Ovary (tissue), 9 donors: Measurements from ENCODE around the gene KANK2. TPM values are rescaled to one million over a fixed set of nuclear protein-coding genes. Genes with fewer than 3 reads are reported as not detected.

ENCODE experiments used
- DNase-seq, 5 donors: peaks; one replicate each; pipeline ENCODE4 v3.0.0-alpha.2; 2019 to 2020
- H3K27ac ChIP-seq, 2 donors: fragments of 200-600 bp; one replicate each; pipeline versions ENCODE4 v1.5.1 to v1.8.0; 2019 to 2022
- H3K27me3 ChIP-seq: fragments of 200-600 bp; one replicate; pipeline ENCODE4 v1.8.0; 2022
- H3K36me3 ChIP-seq: fragments of 200-600 bp; sonication (generic); one replicate; pipeline ENCODE4 v1.5.1; 2019
- H3K4me1 ChIP-seq: one replicate; pipeline ENCODE4 v1.8.1; 2013; ENCODE audit warnings: mild to moderate bottlenecking, moderate library complexity; ENCODE audit not compliant: insufficient read depth
- H3K4me3 ChIP-seq: fragments of 200-600 bp; sonication (generic); one replicate; pipeline ENCODE4 v1.5.1; 2017
- H3K9me3 ChIP-seq, 2 donors: fragments of 200-600 bp in 1 of 2; sonication (generic) in 1 of 2; one replicate each; pipeline versions ENCODE4 v1.5.1 to v1.8.1; 2013 to 2019; ENCODE audit warnings: mild to moderate bottlenecking in 1 of 2, moderate library complexity in 1 of 2
- EP300 ChIP-seq: sonication (generic); formaldehyde crosslinking; IDR thresholded peaks from one replicate; pipeline ENCODE4 v1.6.1; 2017; ENCODE audit warnings: antibody characterized with exemption
- POLR2A ChIP-seq: fragments of 450-650 bp; IDR thresholded peaks from one replicate; pipeline ENCODE4 v1.6.1; 2017; ENCODE audit warnings: antibody characterized with exemption, mild to moderate bottlenecking, moderate library complexity
- WGBS, 3 donors: extraction: QIAGEN DNeasy Blood & Tissue Kit in 1 of 3; methylation state at CpG; one replicate each; pipeline versions ENCODE4 v1.1.5 to v1.1.7; 2013 to 2017; 5-methylcytosine and 5-hydroxymethylcytosine counted together
- intact Hi-C, 4 donors: fragments of 100-400 bp; cut with DNase I; formaldehyde crosslinking; loops; one replicate each; pipeline versions ENCODE4 v1.11.0 to v1.15.1; 2022 to 2023
- polyA plus RNA-seq, 2 donors: library from polyadenylated mRNA; stranded (reverse); fragments of 200-250 nt in 1 of 2; fragments of 350-450 nt in 1 of 2; fragmentation: Illumina TruSeq in 1 of 2; extraction: RNeasy Lipid Tissue Mini Kit (QIAGEN cat#74804) in 1 of 2; gene quantifications; one replicate each; pipeline ENCODE4 v1.2.3, GENCODE V29; 2013 to 2014
- total RNA-seq, 7 donors: library from RNA; depleted of rRNA in 2 of 7; stranded (reverse); fragments of >200 nt in 2 of 7; fragmentation: NEBNext Ultra II Directional in 3 of 7; extraction: Animal tissue kit (Norgen Biotek cat#: 25700) in 3 of 7; gene quantifications; one replicate each; pipeline versions ENCODE4 v1.1.0 to v1.2.4, GENCODE V29; 2016 to 2023
- TF ChIP-seq, protein P1 (sequence below), 3 donors: fragments of 450-650 bp in 2 of 3; fragments of 200-600 bp in 1 of 3; IDR thresholded peaks; one replicate each; pipeline versions ENCODE4 v1.5.1 to v1.8.0; 2016 to 2022; ENCODE audit warnings: antibody characterized with exemption in 3 of 3, mild to moderate bottlenecking in 1 of 3
- donor health status: DM: no; HTN: no; CAD: no; lungs with moderate emphysema.
- donor health status: DM: no; HTN: no; CAD: no.
- donor health status: Bipolar disorder and iron deficiency.
- donor health status: DM: yes; HTN: yes; CAD: no.
- donor health status: DM: no; HTN: no; CAD: no.
- donor health status: DM: yes; HTN: yes; CAD: no.

KANK2 gene
- total and polyA plus RNA-seq, 9 donors = 238 to 642 (median 433) TPM

DNA sequence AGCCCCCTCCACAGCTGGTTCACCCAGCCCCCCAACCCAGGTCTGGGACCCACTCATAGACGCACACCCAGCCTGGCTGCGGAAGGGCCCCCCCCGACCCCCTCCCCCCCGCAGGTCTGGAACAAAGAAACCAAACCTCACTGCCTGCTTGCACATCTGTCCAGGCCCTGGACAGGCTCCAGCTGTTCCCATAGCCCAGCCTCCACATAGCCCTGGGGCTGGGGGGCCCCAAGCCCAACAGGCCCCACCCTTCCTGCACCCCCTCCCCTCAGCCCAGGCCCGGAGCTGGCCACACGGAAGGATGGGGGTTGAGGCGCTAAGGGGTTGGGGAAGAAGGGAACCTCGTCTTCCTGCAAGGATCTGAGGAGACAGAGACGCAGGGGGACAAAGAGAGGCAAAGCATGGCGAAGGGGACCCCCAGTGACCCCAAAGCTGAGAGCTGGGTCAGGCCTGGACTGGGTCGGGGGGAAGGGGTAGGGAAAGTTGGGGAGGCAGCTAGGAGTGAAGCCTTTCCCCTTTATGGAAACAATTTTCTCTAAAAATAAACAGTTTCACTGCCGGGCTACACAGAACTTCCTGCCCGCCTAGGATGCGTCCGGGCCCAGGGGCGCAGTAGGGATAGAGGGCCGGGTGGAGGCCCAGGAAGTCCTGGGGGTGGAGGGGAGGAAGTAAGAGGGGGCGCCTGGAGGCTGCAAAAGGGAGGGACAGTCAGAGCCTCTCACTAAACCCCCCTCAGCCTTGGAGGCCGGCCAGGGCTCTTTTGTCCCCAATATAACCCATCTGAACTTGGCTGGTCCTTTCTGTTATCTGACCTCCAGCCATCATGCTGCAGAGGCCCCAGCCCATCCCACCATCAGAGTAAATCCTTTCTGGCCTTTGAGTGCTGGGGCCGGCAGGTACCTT lies 2.4 kb downstream of the KANK2 start:
- 5% methylated on average over 20 of the region's 20 CpGs for WGBS, 3 donors
- peak overlapping the region; percentile 91 for H3K4me3 ChIP-seq
- H3K27ac ChIP-seq = peak overlapping the region; percentile 76 to 86
- H3K4me1 ChIP-seq = peaks cover 19% of the 10 kb centered on the region
- intact Hi-C loops = loop anchor here in 1 of 4 donors (5.0 kb wide), 1 partner anchor 38 kb away; the partner anchor contains the start of gene SPC24
- H3K27me3 ChIP-seq = no peaks in the 10 kb centered on the region
- peak; percentile 61 to 76 (median 72) for DNase-seq
- no peaks in the 10 kb centered on the region for H3K36me3 ChIP-seq
- TF ChIP-seq EP300 = no peak
- TF ChIP-seq, protein P1, sequence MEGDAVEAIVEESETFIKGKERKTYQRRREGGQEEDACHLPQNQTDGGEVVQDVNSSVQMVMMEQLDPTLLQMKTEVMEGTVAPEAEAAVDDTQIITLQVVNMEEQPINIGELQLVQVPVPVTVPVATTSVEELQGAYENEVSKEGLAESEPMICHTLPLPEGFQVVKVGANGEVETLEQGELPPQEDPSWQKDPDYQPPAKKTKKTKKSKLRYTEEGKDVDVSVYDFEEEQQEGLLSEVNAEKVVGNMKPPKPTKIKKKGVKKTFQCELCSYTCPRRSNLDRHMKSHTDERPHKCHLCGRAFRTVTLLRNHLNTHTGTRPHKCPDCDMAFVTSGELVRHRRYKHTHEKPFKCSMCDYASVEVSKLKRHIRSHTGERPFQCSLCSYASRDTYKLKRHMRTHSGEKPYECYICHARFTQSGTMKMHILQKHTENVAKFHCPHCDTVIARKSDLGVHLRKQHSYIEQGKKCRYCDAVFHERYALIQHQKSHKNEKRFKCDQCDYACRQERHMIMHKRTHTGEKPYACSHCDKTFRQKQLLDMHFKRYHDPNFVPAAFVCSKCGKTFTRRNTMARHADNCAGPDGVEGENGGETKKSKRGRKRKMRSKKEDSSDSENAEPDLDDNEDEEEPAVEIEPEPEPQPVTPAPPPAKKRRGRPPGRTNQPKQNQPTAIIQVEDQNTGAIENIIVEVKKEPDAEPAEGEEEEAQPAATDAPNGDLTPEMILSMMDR (IDR thresholded peaks at IDR 0.05) = no peak
- no peaks in the 10 kb centered on the region for H3K9me3 ChIP-seq

DNA sequence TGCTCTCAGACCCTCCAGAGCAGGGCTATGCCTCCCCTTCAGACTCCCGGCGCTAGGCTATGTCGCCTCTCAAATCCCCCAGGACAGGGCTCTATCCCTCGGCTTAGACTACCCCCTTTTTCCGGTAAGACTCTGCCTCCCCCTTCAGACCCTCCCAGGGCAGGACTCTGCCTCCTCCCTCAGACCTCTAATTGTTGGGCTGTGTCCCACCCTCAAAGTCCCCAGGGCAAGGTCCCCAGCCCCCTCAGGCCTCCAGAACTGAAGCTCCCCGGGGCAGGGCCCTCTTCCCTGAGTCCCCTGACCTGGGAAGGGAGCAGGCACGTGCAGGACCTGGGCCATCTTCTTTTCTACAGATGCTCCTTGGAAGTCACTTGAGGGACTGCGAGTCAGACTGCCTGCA lies 3.2 kb downstream of the KANK2 start:
- no peaks in the 10 kb centered on the region for H3K36me3 ChIP-seq

DNA sequence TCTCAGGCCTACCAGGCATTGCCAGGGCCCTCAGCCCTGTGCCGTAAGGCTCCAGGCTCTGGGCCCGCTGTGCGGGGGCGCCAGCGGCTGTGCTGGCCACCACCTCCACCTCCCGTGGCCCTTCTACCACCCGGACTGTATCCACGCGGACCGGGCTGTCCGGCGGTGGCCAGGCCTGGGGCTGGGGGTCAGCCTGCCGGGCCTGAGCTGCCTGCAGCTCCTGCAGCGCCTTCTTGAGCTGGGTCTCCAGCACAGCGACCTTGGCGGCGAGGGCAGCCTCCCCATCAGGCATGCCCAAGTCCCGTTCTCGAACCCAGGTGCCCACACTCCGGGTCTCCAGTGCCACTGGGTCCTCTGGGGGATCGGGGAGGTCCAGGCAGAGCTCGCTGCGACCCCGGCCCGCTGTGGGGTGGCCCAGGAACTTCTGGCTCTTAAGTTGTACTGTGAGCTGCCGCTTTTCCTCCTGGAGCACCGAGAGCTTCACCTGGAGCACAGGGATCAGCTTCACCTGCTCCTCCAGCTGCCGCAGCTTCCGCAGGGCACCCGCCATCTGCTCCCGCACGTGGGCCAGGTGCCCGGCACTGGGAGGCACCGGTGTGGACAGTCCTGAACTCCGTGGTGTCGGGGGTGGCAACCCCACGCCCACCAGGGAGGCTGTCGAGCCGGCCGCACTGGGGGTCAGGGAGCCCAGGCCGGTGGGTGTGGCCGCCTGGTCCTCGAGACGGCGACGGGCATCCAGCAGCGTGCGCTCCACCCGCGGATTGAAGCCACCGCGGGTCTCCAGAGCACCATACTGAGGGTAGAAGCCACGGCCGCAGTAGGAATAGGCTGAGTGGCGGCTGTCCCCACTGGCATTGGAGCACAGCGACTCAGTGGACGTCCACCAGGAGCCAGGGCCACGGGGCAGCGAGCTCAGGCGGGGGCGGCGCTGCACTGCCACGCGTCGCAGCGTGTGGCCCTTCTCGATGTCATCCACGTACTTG lies 4.1 kb downstream of the KANK2 start:
- TF ChIP-seq POLR2A (no peak), EP300 (no peak)
- TF ChIP-seq, protein P1 (IDR thresholded peaks at IDR 0.05) = no peak
- Histone ChIP-seq H3K36me3 (no peaks in the 10 kb centered on the region), H3K4me1 (peaks cover 25% of the 10 kb centered on the region), H3K9me3 (no peaks in the 10 kb centered on the region), H3K27me3 (no peaks in the 10 kb centered on the region), H3K27ac (peak overlapping the region; percentile 76 to 86), H3K4me3 (no peak overlapping the region)
- intact Hi-C loops = no loop called here
- WGBS, 3 donors = 58 to 82% (median 59%) methylated on average over 36 to 68 of the region's 68 CpGs
- DNase-seq = peak in 3 of 5 donors; percentile 37 to 47 (median 44)

More for the DNA sequence above, 3.2 kb downstream of the KANK2 start:
- intact Hi-C loops = no loop called here
- H3K27ac ChIP-seq = peak overlapping the region; percentile 76 to 86
- TF ChIP-seq, protein P1 (IDR thresholded peaks at IDR 0.05) = no peak
- TF ChIP-seq POLR2A = no peak
- no peak for TF ChIP-seq EP300
- H3K27me3 ChIP-seq = no peaks in the 10 kb centered on the region
- DNase-seq = no peak
- WGBS, 3 donors = 31 to 35% (median 31%) methylated on average over 7 to 8 of the region's 8 CpGs
- H3K4me3 ChIP-seq = peak overlapping the region; percentile 91
- H3K4me1 ChIP-seq = peaks cover 21% of the 10 kb centered on the region
- no peaks in the 10 kb centered on the region for H3K9me3 ChIP-seq

DNA sequence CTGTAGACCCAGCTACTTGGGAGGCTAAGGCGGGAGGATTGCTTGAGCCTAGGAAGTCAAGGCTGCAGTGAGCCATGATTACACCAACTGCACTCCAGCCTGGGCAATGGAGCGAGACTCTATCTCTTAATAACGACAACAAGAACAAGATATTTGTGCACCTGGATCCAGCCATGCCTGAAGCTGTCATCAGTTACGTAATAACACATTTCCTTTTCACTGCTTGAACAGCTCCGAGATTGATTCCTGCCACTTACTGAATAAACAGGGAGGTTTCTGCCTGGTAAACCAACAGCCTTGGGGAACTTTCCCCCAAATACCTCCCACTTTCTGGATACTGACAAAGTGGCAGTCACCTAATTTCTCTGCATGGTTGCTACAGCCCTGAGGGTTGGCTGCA lies 5.4 kb downstream of the KANK2 start:
- Histone ChIP-seq H3K36me3 (no peaks in the 10 kb centered on the region), H3K27me3 (no peaks in the 10 kb centered on the region), H3K9me3 (no peaks in the 10 kb centered on the region), H3K27ac (peak overlapping the region in 1 of 2 donors; percentile 47), H3K4me1 (peaks cover 28% of the 10 kb centered on the region), H3K4me3 (no peak overlapping the region)
- 57 to 77% (median 65%) methylated on average over 5 of the region's 5 CpGs for WGBS, 3 donors
- intact Hi-C loops = no loop called here
- no peak for DNase-seq
- TF ChIP-seq, protein P1 (IDR thresholded peaks at IDR 0.05) = no peak
- TF ChIP-seq POLR2A (no peak), EP300 (no peak)
